Measurements from ENCODE around the gene MYL9. TPM values are rescaled to one million over a fixed set of nuclear protein-coding genes. Genes with fewer than 3 reads are reported as not detected.

MYL9 gene
- total and polyA plus RNA-seq, 3 experiments from 2014 or later: not detected

- H3K36me3 ChIP-seq (ENCODE audit: insufficient read depth, low read length): peaks cover 27% of the 10 kb centered on the region
- POLR2A ChIA-PET: no interaction called here
- CTCF ChIA-PET: no interaction called here
- H3K4me1 ChIP-seq (ENCODE audit: insufficient read depth, low read length): no peaks in the 10 kb centered on the region
- Mint-ChIP-seq H3K36me3 (peaks cover 6 to 43% (median 9%) of the 10 kb centered on the region in 3 donors), H3K27me3 (peaks cover 0 to 2% of the 10 kb centered on the region in 2 donors), H3K4me1 (no peaks in the 10 kb centered on the region), H3K9me3 (no peaks in the 10 kb centered on the region), H3K4me3 (no peak overlapping the region), H3K27ac (peak overlapping the region in 1 of 8 donors; percentile 29)
- H3K4me3 ChIP-seq (ENCODE audit: low read length): no peak overlapping the region
- H3K27me3 ChIP-seq (ENCODE audit: insufficient read depth, low read length, poor library complexity, severe bottlenecking): no peaks in the 10 kb centered on the region
- H3K9me3 ChIP-seq (ENCODE audit: low read length): no peaks in the 10 kb centered on the region
- no peak for DNase-seq
- no peak overlapping the region for H3K27ac ChIP-seq (ENCODE audit: low read depth, low read length)
Observed at GRCh38 chr20:36528176-36528874, 13.0 kb upstream of the MYL9 start.

- Histone ChIP-seq H3K9me3 (ENCODE audit: low read length) (no peaks in the 10 kb centered on the region), H3K27me3 (ENCODE audit: insufficient read depth, low read length, poor library complexity, severe bottlenecking) (no peaks in the 10 kb centered on the region), H3K4me1 (ENCODE audit: insufficient read depth, low read length) (no peaks in the 10 kb centered on the region), H3K36me3 (ENCODE audit: insufficient read depth, low read length) (peaks cover 21% of the 10 kb centered on the region), H3K4me3 (ENCODE audit: low read length) (no peak overlapping the region), H3K27ac (ENCODE audit: low read depth, low read length) (no peak overlapping the region)
- Mint-ChIP-seq H3K36me3 (peaks cover 6 to 38% (median 9%) of the 10 kb centered on the region in 3 donors), H3K9me3 (no peaks in the 10 kb centered on the region), H3K4me1 (no peaks in the 10 kb centered on the region), H3K27ac (peak overlapping the region in 1 of 8 donors; percentile 27), H3K27me3 (peaks cover 0 to 2% of the 10 kb centered on the region in 2 donors), H3K4me3 (no peak overlapping the region)
- no peak for DNase-seq
- POLR2A ChIA-PET: no interaction called here
- CTCF ChIA-PET: no interaction called here
Observed at GRCh38 chr20:36528875-36529417, 12.4 kb upstream of the MYL9 start.

GRCh38 chr20:36532388-36532787, 8.9 kb upstream of the MYL9 start:
- Mint-ChIP-seq H3K9me3 (no peaks in the 10 kb centered on the region), H3K4me1 (no peaks in the 10 kb centered on the region), H3K27ac (peak overlapping the region in 1 of 8 donors; percentile 29), H3K36me3 (peaks cover 1 to 12% (median 1%) of the 10 kb centered on the region in 3 donors), H3K4me3 (no peak overlapping the region), H3K27me3 (peaks cover 0 to 2% of the 10 kb centered on the region in 2 donors)
- H3K9me3 ChIP-seq (ENCODE audit: low read length): no peaks in the 10 kb centered on the region
- CTCF ChIA-PET: no interaction called here
- no peaks in the 10 kb centered on the region for H3K4me1 ChIP-seq (ENCODE audit: insufficient read depth, low read length)
- no peak overlapping the region for H3K4me3 ChIP-seq (ENCODE audit: low read length)
- no peak overlapping the region for H3K27ac ChIP-seq (ENCODE audit: low read depth, low read length)
- H3K36me3 ChIP-seq (ENCODE audit: insufficient read depth, low read length): peaks cover under 1% of the 10 kb centered on the region
- POLR2A ChIA-PET: no interaction called here
- no peaks in the 10 kb centered on the region for H3K27me3 ChIP-seq (ENCODE audit: insufficient read depth, low read length, poor library complexity, severe bottlenecking)
- DNase-seq: no peak

GRCh38 chr20:36532822-36533221, 8.5 kb upstream of the MYL9 start:
- Mint-ChIP-seq H3K36me3 (peaks cover 0 to 7% (median 0%) of the 10 kb centered on the region in 3 donors), H3K27me3 (peaks cover 0 to 2% of the 10 kb centered on the region in 2 donors), H3K9me3 (no peaks in the 10 kb centered on the region), H3K4me1 (no peaks in the 10 kb centered on the region), H3K4me3 (no peak overlapping the region), H3K27ac (no peak overlapping the region)
- H3K27me3 ChIP-seq (ENCODE audit: insufficient read depth, low read length, poor library complexity, severe bottlenecking): no peaks in the 10 kb centered on the region
- H3K36me3 ChIP-seq (ENCODE audit: insufficient read depth, low read length): no peaks in the 10 kb centered on the region
- no peaks in the 10 kb centered on the region for H3K9me3 ChIP-seq (ENCODE audit: low read length)
- CTCF ChIA-PET: no interaction called here
- no peak overlapping the region for H3K27ac ChIP-seq (ENCODE audit: low read depth, low read length)
- POLR2A ChIA-PET: no interaction called here
- H3K4me3 ChIP-seq (ENCODE audit: low read length): no peak overlapping the region
- no peaks in the 10 kb centered on the region for H3K4me1 ChIP-seq (ENCODE audit: insufficient read depth, low read length)
- no peak for DNase-seq

GRCh38 chr20:36538026-36538722, 3.1 kb upstream of the MYL9 start:
- no peaks in the 10 kb centered on the region for H3K36me3 Mint-ChIP-seq
- no peak overlapping the region for H3K27ac Mint-ChIP-seq
- Histone ChIP-seq H3K27me3 (ENCODE audit: insufficient read depth, low read length, poor library complexity, severe bottlenecking) (no peaks in the 10 kb centered on the region), H3K36me3 (ENCODE audit: insufficient read depth, low read length) (no peaks in the 10 kb centered on the region), H3K4me1 (ENCODE audit: insufficient read depth, low read length) (no peaks in the 10 kb centered on the region), H3K27ac (ENCODE audit: low read depth, low read length) (no peak overlapping the region), H3K4me3 (ENCODE audit: low read length) (no peak overlapping the region), H3K9me3 (ENCODE audit: low read length) (no peaks in the 10 kb centered on the region)
- H3K27me3 Mint-ChIP-seq: peaks cover 0 to 5% of the 10 kb centered on the region in 2 donors
- H3K9me3 Mint-ChIP-seq: no peaks in the 10 kb centered on the region
- no peak for DNase-seq
- POLR2A ChIA-PET: interaction anchor here (0.7 kb wide), 1 partner anchor 34 kb away, joined by 5 read pairs; no protein-coding TSS in a partner anchor
- no peak overlapping the region for H3K4me3 Mint-ChIP-seq
- CTCF ChIA-PET: no interaction called here
- peaks cover 0 to 5% (median 4%) of the 10 kb centered on the region in 3 donors for H3K4me1 Mint-ChIP-seq

- Mint-ChIP-seq H3K9me3 (no peaks in the 10 kb centered on the region), H3K36me3 (no peaks in the 10 kb centered on the region), H3K4me3 (no peak overlapping the region), H3K4me1 (peaks cover 0 to 5% (median 4%) of the 10 kb centered on the region in 3 donors), H3K27me3 (peaks cover 0 to 5% of the 10 kb centered on the region in 2 donors), H3K27ac (no peak overlapping the region)
- POLR2A ChIA-PET: no interaction called here
- Histone ChIP-seq H3K27ac (ENCODE audit: low read depth, low read length) (no peak overlapping the region), H3K27me3 (ENCODE audit: insufficient read depth, low read length, poor library complexity, severe bottlenecking) (no peaks in the 10 kb centered on the region), H3K4me3 (ENCODE audit: low read length) (no peak overlapping the region), H3K9me3 (ENCODE audit: low read length) (no peaks in the 10 kb centered on the region), H3K4me1 (ENCODE audit: insufficient read depth, low read length) (no peaks in the 10 kb centered on the region), H3K36me3 (ENCODE audit: insufficient read depth, low read length) (no peaks in the 10 kb centered on the region)
- DNase-seq: no peak
- CTCF ChIA-PET: no interaction called here
Observed at GRCh38 chr20:36540551-36541211, 638 bp upstream of the MYL9 start.

- Histone ChIP-seq H3K36me3 (ENCODE audit: insufficient read depth, low read length) (no peaks in the 10 kb centered on the region), H3K9me3 (ENCODE audit: low read length) (no peaks in the 10 kb centered on the region), H3K27me3 (ENCODE audit: insufficient read depth, low read length, poor library complexity, severe bottlenecking) (no peaks in the 10 kb centered on the region), H3K4me1 (ENCODE audit: insufficient read depth, low read length) (no peaks in the 10 kb centered on the region), H3K27ac (ENCODE audit: low read depth, low read length) (no peak overlapping the region), H3K4me3 (ENCODE audit: low read length) (no peak overlapping the region)
- no peaks in the 10 kb centered on the region for H3K9me3 Mint-ChIP-seq
- H3K27me3 Mint-ChIP-seq: peaks cover 0 to 5% of the 10 kb centered on the region in 2 donors
- no peak for DNase-seq
- ChIA-PET POLR2A (no interaction called here), CTCF (no interaction called here)
- H3K27ac Mint-ChIP-seq: no peak overlapping the region
- H3K36me3 Mint-ChIP-seq: no peaks in the 10 kb centered on the region
- H3K4me1 Mint-ChIP-seq: peaks cover 0 to 5% (median 4%) of the 10 kb centered on the region in 3 donors
- H3K4me3 Mint-ChIP-seq: no peak overlapping the region
Observed at GRCh38 chr20:36541768-36542488, 609 bp downstream of the MYL9 start.
